Left kidney (tissue), 2 donors: ENCODE measurements around the gene SLC45A1. TPM values are rescaled to one million over a fixed set of nuclear protein-coding genes. Genes with fewer than 3 reads are reported as not detected.

Experiments used
- DNase-seq: peaks from one replicate; pipeline ENCODE4 v3.0.0-alpha.2; 2013
- polyA plus RNA-seq: library from polyadenylated mRNA; unstranded; fragments of 120-200 nt; gene quantifications from one replicate; pipeline ENCODE4 v1.2.1, GENCODE V29; 2013; ENCODE audit not compliant: insufficient read length

Gene SLC45A1
- polyA plus RNA-seq, 1 donor, result 2.8 TPM

DNA sequence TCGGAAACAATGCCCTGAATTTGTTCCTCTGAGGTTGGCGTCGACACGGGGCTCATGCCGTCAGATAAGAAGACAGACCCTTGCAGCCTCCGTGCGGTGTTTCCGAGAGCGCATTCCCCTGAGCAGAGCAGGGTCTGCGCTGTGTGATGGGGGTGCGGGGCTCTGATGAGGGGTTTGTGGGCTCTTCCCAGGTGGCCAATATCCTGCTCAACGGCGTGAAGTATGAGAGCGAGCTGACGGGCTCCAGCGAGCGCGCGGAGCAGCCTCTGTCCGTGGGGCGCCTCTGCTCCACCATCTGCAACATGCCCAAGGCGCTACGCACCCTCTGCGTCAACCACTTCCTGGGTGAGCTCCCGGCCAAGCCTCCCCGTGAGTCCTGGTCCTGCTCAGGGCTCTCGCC, 17.3 kb downstream of the SLC45A1 start:
- no peak for DNase-seq

GRCh38 chr1:8337776-8338525, 20.0 kb downstream of the SLC45A1 start:
- no peak for DNase-seq

GRCh38 chr1:8338526-8339202, 20.8 kb downstream of the SLC45A1 start:
- no peak for DNase-seq

DNA sequence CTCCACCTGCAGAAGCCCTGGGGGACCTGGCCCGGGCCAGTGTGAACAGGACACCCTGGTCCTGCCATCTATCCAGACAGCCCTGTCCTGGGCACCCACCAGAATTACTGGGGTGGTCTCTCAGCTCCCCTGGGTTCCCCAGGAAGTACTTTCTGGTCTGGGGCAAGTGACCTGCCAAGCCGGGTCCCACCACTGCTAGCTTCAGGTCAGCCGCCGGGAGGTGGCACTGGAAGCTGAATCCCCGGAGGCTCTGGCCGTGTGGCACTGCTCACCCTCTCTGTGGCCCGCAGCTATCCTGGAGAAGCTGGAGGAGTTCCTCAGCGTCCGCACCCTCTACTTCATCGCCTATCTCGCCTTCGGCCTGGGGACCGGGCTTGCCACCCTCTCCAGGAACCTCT, 21.3 kb downstream of the SLC45A1 start:
- DNase-seq, result no peak

DNA sequence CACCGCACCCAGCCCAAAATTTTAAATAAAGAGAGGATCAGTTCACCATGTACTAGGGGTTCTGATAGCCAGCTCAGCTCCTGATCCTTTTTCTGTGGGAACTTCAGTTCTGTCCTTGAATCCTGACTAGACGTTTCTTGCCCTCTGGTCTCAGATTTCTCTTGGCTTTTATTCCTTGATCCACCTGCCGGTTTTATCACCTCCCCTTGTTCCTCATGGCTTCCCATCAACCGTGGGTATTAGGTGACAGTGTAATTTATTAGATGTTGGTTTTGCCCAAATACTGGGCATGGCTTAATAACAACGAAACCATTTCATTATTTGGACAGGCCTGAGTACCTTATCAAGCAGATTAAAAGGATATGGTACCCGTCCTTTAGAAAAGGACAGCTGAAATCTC, 22.5 kb downstream of the SLC45A1 start:
- DNase-seq, result no peak

GRCh38 chr1:8342325-8342724, 24.4 kb downstream of the SLC45A1 start:
- no peak for DNase-seq

DNA sequence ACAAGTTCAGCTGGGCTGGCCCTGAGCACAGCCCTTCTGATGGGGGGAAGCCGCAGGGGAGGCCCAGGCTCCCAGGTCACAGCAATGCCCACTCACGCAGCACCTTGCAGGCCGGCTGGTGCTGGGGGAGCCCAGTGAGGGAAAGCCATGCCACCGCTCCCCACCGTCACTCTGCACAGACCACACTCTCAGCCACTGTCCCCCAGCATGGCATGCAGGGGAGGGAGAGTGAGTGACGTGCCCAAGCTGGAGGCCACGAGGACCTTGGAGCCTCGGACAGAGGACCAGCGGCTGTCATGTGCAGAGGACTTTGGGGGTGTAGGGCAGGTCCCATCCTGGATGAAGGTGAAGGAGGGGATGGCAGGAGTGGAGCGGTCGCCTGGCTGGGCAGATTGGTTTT, 25.1 kb downstream of the SLC45A1 start:
- no peak for DNase-seq

GRCh38 chr1:8343464-8344001, 25.6 kb downstream of the SLC45A1 start:
- peak; percentile 72 for DNase-seq

DNA sequence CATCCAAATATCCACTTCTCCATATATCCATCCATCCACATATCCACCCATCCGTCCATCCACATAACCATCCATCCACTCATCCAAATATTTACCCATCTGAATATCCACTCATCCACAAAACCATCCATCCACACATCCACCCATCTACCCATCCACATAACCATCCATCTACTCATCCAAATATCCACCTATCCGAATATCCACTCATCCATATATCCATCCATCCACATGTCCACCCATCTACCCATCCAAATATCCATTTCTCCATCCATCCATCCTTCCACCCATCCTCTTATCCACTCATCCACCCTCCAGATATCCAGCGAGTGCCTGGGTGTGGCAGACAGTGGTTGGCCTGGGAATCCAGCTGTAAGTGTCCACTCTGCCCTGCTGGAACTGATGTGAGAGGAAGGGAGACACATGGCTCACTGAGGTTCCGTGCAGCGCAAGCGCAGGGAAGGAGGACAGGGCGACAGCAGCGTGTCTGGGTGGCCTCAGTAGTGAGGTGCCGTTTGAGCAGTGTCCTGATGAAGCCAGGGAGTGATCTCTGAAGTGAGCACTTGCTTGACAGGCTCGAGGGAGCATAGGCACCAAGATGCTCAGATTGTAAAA, 27.1 kb downstream of the SLC45A1 start:
- DNase-seq, result no peak

- no peak for DNase-seq
These were observed 27.9 kb downstream of the SLC45A1 start for GRCh38 chr1:8345621-8346415.

DNA sequence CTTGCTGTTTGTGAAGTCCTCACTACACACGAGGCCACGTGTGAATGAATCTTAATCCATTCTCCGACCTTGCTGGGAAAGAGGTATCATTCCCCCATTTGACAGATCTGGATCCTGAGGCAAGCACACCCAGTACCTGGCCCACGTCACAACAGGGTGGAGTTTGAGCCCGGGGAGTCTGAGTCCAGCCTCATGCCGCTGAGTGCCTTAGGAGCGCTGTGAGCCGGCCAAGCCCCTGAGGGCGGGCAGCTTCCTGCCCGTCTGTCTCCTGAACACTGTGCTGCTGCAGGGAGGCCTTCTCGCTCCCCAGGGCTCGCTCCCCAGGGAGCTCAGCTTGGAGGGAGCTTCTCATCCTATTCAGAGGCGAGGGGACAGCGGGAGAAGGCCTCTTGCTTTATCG, 29.7 kb downstream of the SLC45A1 start:
- DNase-seq, result no peak

GRCh38 chr1:8348047-8348776, 30.3 kb downstream of the SLC45A1 start:
- no peak for DNase-seq

DNA sequence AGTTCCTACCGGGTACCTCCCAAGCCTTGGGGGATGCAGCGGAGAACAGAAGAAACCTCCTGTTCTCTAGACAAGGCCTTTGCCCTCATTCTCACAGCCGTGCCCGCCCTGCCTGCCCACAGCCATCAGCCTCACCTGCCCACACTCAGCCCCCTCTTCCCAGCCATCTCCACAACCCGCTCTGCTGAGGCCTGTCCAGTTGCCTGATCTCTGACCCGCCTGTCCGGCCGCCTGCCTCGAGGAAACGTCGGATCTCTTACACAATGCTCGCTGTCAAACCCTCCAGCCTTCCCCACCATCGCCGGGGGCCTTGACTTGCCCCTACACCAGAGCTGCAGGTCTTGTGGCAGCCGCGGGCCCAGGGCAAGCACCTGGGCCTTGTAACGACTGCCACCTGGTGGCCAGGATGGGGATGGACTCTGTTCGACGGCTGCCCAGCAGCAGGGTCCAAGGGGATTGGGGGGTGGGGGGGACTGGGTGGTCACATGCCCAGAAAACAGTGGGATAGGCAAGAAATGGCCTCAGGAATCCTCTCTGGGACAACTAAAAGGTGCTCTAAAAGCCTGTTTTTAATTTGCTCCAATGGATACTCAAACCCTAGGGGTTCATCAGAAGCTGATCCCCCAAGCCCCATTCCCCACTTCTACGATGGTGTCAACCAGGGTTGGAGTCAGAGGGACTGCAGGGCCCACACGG, 31.0 kb downstream of the SLC45A1 start:
- peak; percentile 64 for DNase-seq

- no peak for DNase-seq
These were observed 31.6 kb downstream of the SLC45A1 start for GRCh38 chr1:8349473-8349865.

GRCh38 chr1:8349961-8350360, 32.0 kb downstream of the SLC45A1 start:
- DNase-seq, result no peak

- no peak for DNase-seq
These were observed 33.2 kb downstream of the SLC45A1 start for GRCh38 chr1:8350914-8351684.

- DNase-seq, result no peak
These were observed 34.0 kb downstream of the SLC45A1 start for GRCh38 chr1:8351693-8352470.

DNA sequence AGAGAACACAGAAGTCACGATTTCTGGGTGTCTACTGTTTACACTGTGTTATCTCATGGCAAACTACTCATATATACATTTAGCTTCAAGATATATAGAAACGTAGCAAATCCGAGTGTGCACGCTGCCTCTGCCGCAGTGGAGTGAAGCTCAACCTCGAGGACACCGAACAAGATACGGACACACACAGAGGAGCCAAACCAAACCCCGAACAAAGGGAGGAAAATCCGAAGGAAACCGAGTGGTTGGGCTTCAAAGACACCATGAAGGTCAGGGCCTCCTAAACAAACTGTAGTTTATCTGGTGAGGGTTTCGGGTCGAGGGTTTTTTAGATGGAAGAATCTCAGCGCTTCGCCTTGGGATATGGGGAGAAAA, 34.5 kb downstream of the SLC45A1 start:
- no peak for DNase-seq
